Medulla oblongata (tissue), 1 donor: ENCODE measurements around the gene MBNL1.

Experiments
- DNase-seq: peaks from one replicate; pipeline ENCODE4 v3.0.0-alpha.2; 2015; ENCODE audit errors: extremely low spot score

MBNL1 gene

DNA sequence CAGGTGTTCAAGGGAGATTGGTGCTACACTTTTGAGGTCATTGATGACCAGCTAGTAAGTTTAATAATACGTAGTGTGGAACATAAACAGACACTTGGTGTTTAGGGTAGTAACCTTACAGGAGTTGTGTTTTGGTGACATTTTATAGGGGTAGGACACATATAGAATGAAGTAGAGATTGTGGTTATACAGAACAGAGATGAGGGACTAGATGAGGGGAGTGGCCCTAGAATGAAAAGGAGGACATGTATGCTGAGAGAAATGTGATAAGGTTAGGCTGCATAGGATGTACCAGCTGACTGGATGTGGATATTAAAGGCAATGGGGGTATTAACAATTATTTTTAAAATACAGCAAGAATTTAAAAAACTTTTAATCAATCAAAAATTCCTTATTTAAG lies 8.0 kb downstream of the MBNL1 start:
- no peak for DNase-seq

DNA sequence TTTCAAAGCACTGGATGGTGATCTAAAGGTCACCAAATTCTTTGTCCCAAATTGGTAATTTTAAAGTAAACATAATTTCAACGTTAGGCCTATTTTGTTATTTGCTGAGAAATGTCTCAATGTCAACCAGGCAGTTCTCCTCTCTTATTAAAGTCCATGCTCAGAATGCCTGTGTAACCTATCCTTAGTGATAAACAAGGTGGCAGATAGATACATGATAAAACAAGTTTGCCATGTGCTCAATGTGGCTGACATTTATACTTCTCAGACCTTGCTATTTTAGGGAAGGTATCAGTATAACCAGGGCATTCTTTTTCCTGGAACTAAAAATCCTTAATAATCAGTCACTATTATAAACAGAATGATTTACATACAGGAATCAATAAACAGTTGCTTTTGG lies 8.5 kb downstream of the MBNL1 start:
- DNase-seq: no peak

DNA sequence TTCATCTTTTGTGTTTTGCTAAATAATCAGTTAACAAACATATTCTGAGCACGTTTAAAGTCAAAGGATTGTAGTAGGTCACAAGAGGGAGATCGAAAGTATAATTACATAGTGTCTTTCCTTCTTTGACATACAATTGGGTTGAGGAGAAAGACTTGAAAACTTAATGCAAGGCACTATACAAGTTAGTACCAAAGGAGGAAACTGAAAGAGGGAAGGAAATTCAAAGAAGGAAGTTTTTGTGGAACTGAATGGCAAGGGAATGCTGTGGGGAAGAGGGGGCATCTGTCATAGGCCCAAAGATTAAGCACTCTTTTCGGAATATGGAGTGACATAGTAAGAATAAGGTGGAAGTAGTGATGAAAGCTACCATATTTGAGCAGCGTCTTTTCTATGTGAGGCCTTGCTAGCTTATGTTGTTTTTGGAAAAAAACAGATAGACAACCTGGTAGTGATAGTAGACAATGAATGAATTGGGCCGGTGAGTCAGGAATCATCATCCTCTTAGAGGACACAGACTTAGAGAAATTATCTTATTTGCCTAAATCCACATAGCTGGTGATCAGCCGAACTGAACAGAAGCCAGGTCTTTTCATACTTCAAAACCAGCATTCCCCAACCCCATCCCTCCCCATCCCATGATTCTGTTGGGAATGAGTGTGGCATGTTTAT lies 10.2 kb downstream of the MBNL1 start:
- peak; percentile 60 for DNase-seq

DNA sequence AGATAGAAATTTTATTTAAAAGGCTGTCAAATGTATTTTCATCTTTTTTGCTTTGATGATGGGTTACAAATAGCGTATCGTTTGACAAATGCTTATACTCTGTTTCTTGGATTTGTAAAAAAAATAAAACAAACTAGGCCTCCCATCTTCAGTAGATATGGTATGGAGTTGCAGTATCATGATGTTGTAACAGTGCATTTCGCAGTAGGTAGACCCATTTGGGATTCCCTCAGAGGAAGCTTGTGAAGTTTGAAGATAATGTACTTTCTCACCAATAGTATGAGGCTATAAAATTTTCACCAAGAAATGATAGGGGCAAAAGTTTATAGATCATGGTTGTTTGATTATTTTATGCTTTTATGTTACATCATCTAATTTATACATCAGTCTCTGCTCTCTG lies 10.8 kb downstream of the MBNL1 start:
- DNase-seq: no peak

DNA sequence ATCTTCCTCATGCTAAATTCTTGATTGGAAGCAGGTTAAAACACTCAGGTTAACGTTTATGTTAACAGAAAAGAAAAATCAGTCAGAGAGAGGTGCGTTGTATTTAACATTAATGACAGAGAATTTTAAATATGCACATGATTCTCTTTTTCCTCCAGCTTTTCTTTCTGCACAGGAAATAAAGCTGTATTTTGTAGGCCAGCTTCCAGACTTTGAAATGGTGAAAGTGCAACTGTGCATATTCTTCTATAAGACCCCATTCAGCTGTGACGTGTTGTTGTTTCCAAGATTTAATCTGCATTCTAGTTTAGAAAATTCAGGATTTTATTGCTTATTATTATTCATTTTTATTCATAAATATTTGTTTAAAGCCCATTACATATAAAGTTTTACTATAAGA lies 11.8 kb downstream of the MBNL1 start:
- DNase-seq: no peak

DNA sequence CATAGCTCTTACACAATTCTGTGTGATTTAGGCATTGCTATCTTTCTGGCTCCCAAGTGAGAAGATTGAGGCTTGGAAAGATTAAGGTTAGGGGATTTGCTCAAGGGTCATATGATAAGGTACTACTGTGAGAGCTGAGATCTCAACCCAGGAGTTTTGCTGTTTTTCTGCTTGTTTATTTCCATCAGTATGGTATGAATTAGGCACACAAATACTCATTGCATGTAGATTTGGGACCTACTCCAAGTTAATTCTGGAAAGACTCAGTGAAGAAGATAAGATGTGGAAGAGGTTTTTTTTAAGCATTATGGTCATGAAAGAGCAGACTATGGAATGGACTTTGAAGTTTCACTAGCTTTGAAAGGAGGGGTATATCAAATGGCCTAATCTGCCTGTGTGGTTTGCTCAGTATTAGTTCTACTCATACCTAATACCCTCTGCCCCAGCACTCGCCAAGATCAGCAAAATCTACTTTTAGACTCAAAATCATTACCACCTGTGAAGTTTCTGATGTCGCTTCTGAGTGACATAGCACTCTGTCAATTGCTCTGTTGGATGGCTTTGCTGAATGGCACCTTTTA lies 12.5 kb downstream of the MBNL1 start:
- DNase-seq: no peak

DNA sequence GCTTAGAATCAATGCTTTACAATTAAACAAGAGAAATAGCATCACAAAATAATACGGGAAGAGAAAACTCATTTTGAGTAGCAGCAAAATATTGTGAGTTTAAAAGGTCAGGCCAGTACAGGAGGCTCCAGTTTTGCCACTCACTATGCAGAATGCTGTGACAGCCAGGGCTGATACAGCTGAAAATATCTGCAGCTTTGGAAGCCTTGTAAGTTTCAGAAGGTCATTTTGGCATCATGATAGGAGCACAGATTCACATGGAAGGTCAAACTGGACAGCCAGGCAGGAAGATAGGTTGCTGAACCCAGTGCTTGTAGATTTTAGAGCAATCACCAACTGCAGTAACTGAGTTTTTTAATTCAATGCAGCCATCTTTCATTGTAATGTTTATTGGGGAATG lies 14.1 kb downstream of the MBNL1 start:
- DNase-seq: no peak

DNA sequence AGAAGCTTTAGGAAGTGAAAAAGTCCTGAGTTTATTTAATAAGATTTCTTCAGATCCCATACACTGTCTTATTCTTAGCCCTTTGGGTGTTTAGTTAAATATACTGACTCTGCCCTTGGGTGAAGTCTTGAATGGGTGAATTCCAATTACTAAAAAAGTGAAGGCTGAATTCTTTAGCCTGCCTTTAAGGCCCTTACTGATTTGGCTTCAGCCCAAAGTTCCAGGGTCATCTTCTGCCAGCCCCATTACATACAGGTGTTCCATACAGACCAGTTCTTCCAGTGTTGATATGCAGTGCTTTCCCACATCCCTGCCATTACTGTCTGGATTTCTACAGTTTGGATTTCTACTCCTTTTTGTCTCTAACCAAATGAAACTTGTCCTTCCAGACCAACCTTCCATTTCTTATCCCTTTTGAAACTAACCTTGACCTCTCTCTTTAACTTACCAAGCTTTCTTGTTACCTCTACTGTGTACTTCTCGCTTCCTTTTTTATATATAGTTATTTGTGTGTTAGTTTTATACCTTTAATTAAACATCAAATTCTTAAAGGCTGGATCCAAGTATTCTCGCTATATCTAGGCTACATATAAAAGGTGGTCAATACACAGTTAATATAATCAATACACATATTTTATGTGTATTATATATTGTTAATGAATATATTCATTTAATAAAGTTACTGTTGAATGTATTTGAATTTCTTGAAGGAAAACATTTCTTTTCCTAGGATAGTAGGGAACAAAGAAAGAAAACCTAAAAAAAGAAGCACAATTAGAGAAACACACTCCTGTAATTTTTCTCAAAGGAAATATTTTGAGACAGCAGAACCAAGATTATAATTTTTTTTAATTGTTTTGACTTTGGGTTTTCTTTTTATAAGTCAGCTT lies 15.0 kb downstream of the MBNL1 start:
- DNase-seq: no peak

DNA sequence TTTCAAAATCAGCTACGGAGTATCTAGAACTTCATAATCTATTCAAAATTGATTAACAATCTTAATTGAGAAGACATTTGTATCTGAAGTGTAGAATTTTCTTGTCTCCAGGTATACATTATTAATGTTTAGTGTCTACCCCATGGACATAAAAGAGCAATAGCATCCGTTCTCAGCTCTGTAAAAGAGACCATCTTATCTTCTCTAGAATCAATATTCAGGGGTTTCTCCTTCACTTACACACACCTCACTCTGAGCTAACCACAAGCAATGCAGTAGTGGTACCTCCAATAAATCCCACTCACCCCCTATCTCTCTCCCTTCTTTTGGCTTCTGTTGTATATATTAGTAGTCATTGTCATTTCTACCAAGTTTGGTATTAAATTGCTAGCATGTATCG lies 16.2 kb downstream of the MBNL1 start:
- no peak for DNase-seq

DNA sequence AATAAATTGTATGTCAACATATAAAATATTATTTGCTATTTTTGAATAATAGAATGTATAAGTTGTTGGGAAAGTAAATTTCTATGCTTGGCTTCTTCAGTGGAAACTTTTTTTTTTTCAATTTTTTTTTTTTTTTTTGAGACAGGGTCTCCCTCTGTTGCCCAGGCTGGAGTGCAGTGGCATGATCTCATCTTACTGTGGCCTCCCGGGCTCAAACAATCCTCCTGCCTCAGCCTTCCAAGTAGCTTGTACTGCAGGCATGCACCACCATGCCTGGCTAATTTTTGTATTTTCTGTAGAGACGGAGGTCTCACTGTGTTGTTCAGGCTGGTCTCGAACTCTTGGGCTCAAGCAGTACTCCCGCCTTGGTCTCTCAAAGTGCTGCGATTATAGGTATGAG lies 16.8 kb downstream of the MBNL1 start:
- DNase-seq: no peak

DNA sequence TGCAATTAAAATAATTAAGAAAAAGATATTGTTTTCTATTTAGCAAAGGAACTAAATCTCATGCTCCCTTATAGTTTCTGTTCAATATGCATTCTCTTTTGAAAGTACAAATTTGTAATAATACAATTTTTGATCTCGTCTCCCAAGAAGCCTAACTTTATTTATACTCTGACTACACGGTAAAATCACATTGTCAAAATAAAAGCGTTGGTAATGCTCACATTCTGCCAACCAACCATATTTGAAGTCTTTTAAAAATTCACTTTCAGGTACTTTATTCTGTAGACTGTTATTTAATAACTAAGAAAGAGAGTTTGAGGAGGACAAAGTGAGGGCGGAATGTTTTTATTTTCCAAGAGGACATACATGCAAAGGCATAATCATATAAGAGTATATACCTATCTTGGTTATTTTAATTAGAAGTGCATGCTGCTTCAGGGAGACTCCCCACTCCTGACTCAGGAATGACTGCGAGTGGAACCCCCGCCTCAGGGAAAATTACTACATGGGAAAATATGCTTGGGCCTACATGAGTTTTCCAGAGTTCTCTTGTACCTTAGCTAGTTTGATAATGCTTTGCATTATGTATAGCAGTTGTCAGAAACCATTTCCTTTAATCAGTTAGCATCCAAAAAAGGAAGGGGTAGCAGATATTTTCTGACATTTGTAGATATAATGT lies 19.3 kb downstream of the MBNL1 start:
- no peak for DNase-seq

DNA sequence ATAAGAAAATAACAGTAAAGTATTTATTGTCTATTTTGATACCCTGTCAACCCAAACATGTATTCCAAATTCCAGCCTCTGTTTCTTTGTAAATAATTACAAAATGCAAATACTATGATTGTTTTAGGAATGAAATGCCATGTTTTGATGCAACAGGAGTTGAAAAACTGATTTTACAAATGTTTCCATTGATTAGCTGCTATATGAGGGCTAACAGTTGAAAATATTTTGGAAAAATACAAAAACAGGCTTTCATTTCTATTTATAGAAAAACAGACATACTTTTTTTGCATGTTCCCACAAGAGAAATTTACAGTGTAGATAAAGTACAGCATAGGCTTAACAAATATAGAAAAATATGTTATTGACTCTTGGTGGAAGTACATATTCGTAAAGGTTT lies 20.0 kb downstream of the MBNL1 start:
- DNase-seq: no peak

DNA sequence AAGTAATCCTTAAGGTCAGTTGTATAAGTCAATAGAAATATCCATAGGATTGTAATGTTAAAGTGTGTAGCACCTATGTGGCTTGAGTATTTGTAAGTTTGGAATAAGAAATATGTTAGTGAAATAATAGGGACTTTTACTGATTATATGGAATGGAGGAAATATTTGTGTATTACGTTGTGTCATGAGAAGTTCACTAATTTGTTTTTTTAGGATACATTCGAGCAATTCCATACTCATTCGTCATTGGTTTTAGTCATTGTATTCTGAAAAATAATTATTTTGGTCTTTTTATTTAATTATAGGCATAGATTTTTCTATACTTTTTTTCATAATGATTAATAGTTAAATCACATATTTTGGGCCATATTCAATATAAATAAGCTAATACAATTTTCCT lies 21.0 kb downstream of the MBNL1 start:
- DNase-seq: no peak

DNA sequence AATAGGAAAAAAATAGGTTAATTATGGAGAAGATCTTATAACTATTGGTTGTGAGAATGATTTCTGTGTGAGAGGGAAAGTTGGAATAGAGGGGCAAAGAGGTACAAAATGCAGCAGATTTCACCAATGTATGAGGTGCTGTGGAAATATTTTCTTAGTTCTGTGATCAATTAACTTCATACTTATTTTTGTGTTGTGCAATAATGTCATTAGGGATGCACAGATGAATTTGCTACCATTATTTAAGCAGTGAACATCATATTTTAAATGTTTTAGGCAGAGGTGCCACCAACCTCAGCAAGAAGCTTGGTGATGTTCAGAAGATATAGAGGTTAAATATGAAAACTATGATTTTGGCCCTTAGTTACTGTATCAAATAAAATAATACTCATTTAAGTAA lies 21.6 kb downstream of the MBNL1 start:
- DNase-seq: no peak

DNA sequence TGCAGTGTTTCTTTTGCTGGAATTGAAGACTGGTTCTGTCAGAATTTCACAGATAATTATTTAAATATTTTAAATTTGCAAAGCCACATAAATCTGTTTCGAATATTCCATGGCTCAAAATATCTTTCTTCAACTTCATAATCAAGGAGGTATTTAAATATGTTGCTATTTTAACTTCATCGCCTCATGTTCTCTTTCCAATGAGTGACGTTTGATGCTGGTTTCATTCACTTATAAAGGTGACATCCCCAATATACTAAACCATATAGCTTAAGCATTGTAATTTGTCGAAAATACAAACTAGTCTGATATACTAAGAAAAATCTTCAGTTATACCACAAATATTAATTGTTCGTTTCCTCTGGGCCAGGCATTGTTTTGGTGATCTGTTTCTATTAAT lies 22.5 kb downstream of the MBNL1 start:
- no peak for DNase-seq

DNA sequence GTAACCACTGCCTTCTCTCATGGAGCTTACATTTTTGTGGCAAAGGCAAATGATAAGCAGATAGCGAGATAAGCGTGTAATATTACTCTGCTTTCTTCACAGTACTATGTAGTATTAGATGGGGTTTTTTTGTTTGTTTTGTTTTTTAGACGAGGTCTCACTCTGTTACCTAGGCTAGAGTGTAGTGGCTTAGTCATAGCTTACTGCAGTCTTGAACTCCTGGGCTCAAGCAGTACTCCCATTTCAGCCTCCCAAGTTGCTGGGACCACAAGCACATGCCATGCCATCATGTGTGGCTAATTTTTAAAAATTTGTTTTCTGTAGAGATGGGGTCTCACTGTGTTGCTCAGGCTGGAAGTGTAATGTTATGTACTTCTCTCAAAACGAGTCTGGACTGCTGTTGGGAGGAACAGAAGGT lies 22.9 kb downstream of the MBNL1 start:
- no peak for DNase-seq

DNA sequence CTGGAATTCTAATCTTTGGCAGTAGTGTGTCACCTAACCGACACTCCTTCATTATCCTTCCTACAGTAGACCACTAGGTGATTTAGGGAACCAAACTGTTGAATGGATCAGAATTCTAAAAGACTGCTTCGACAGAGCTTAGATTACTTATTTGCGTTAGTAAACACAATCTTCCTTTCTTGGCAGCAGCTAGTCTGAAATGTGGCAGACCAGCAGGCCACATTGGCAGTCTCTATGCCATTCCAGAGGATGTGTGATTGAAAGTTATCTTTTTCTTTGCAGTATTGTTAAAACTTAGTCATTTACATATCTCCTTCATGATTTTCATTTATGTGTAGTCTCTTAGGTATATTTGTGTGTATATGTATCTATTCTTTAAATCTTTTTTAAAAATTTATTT lies 23.6 kb downstream of the MBNL1 start:
- DNase-seq: no peak

DNA sequence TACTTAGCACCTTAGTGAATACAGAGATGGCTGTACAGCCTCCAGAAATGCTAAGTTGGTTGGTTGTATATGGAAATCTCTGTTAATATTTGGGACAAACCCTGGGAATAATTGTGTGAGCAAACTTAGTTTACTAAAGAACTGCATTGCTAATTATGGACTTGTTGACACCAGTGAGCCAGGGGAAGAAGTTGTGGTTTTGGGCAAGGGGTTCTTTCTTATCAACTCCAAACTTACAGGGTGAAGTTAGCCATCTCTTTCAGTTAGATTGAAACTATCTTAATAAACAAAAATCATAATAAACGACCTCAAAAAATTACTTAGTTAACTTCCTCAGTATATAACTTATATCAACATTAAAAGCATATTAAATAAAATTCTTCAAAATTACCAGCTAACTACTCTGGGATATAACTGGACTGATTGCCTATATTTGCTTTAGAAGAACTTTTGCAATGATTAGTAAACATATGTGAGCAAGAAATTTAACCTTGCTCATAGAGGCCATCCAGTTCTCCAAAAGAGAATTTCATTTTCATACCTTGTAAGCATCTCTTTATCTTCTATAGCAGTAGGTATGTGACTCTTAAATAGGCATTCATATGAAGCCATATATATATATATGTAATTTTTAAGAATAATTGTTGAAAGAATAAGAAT lies 24.7 kb downstream of the MBNL1 start:
- DNase-seq: no peak

DNA sequence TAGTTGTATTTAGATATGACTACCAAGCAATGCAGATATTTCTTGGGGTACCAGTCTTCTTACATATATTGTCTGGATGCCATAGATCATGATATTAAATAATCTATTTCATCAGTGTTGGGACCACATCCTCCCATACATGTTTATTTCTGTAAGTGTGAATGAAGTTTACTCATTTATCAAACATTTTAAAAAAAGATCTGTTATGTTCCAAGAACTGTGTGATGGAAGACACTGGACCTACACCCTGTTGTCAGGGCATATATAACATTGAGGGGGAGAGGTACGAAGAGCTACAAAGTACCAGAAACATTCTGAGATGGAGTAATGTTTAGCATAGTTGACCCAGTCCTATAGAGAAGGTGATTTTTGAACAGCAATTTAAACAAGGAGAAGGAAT lies 26.6 kb downstream of the MBNL1 start:
- DNase-seq: no peak

DNA sequence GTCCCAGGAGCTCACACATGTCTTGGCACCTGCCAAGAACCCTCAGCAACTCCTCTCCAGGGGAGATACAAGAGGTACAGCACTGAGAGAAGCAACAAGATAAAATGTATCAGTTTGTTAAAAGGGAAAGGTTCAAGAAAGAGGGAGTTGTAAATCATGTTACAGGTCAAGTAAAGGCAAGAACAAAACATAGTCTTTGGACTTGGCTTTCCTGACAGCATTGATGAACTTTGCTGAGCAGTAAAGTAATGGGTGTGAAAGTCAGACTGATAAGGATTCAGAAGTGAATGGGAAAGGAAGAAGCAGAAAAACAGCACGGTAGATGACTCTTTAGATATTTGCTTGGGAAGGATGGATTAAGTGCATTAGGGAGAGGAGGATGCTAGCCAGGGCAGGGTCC lies 27.1 kb downstream of the MBNL1 start:
- DNase-seq: no peak

DNA sequence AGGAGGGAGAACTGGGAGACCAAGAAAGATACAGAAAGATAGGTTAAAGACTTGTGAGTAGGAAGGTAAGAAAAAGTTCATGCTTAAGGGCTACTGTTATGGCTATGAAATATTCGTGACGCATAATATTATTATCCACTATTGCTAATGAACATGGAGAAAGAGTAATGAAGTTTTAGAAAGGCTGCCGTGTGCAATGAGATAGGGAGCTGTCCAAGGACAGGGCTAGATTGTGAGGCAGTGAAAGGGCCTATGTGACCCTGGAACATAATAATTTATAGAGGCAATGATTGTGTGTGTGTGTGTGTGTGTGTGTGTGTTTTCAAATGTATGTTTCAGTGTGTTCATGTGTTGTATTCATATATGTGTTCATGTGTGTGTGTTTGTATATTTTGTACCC lies 27.7 kb downstream of the MBNL1 start:
- DNase-seq: no peak

DNA sequence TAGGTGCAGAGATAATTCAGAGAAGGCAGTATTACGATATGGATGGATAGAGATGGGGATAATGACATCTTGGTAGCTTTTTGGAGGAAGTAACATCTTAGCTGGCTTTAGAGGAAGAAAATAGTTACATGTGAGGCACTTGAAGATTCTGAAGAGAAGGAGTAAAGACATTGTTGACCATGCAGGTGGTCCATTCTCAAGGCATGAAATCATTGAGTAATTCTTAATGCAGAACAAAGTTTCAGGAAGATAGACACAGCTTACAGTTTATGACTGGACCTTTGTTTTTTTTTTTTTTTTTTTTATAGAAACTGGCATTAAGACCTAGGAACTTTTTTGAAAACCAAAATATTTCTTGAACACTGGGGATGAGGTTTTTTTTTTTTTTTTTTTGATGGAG lies 28.2 kb downstream of the MBNL1 start:
- no peak for DNase-seq
